Esophagus (tissue), 2 donors: Measurements from ENCODE around the gene SYT5. TPM values are rescaled to one million over a fixed set of nuclear protein-coding genes. Genes with fewer than 3 reads are reported as not detected.
"Not testable (repeated sequence)": the region's sequence is repeated elsewhere in the genome, so short reads cannot be mapped to it uniquely, and the experiment has no call there.

ENCODE experiments used
- H3K27ac ChIP-seq, 2 donors: one replicate each; pipeline ENCODE4 v1.5.1; 2013; ENCODE audit warnings: low read depth in 2 of 2, mild to moderate bottlenecking in 2 of 2, inconsistent platforms in 1 of 2, low read length in 1 of 2, moderate library complexity in 1 of 2
- H3K27me3 ChIP-seq, 2 donors: one replicate each; pipeline ENCODE4 v1.6.1; 2013; ENCODE audit warnings: low read length in 2 of 2, control low read depth in 1 of 2, mild to moderate bottlenecking in 1 of 2; ENCODE audit not compliant: insufficient read depth in 2 of 2, control insufficient read depth in 1 of 2
- H3K36me3 ChIP-seq, 2 donors: one replicate each; pipeline ENCODE4 v1.6.1; 2013; ENCODE audit warnings: low read length in 1 of 2; ENCODE audit not compliant: control insufficient read depth in 2 of 2, insufficient read depth in 2 of 2
- H3K4me1 ChIP-seq, 2 donors: one replicate each; pipeline ENCODE4 v1.6.1; 2013; ENCODE audit warnings: low read length in 1 of 2; ENCODE audit not compliant: control insufficient read depth in 2 of 2, insufficient read depth in 2 of 2
- H3K4me3 ChIP-seq, 2 donors: one replicate each; pipeline ENCODE4 v1.5.1; 2013; ENCODE audit warnings: low read length in 2 of 2, mild to moderate bottlenecking in 2 of 2, low read depth in 1 of 2, moderate library complexity in 1 of 2
- H3K9me3 ChIP-seq, 2 donors: one replicate each; pipeline ENCODE4 v1.6.1; 2013; ENCODE audit warnings: mild to moderate bottlenecking in 2 of 2, low read depth in 1 of 2, low read length in 1 of 2, moderate library complexity in 1 of 2; ENCODE audit not compliant: control insufficient read depth in 2 of 2, insufficient read depth in 1 of 2
- WGBS, 2 donors: extraction: QIAGEN DNeasy Blood & Tissue Kit; methylation state at CpG; one replicate each; pipeline ENCODE4 v1.1.7; 2013; 5-methylcytosine and 5-hydroxymethylcytosine counted together
- polyA plus RNA-seq, 2 donors: library from polyadenylated mRNA; stranded (reverse); fragments of 200-250 nt; gene quantifications; one replicate each; pipeline ENCODE4 v1.2.3, GENCODE V29; 2013
- donor health status: healthy with polysubstance abuse.
- donor health status: Bipolar disorder and iron deficiency.

SYT5 gene
- polyA plus RNA-seq, 2 donors: 0.05 TPM; not detected in 1

DNA sequence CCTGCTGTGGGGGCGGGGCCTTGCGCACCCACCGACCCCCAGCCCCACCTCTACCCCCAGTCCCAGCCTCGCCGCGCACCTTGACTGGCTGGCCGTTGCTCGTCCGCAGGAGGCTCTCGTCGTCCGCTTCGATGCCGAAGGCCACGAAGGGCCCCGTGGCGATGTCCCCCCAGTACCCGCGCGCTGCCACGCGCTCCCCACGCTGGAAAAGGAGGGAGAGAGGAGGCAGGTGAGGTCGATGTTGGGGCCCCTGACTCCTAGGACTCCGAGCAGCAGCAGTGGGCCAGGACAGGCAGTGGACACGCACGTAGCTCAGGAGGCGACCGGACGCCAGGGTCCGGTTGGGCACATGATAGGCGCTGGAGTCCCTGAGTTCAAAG lies 19.1 kb downstream of the SYT5 start:
- no peaks in the 10 kb centered on the region for H3K9me3 ChIP-seq

GRCh38 chr19:55160128-55160985 lies 19.7 kb downstream of the SYT5 start:
- Histone ChIP-seq H3K27me3 (peaks cover 0 to 14% of the 10 kb centered on the region in 2 donors), H3K9me3 (no peaks in the 10 kb centered on the region), H3K27ac (no peak overlapping the region), H3K36me3 (no peaks in the 10 kb centered on the region), H3K4me1 (peaks cover 4 to 10% of the 10 kb centered on the region in 2 donors), H3K4me3 (no peak overlapping the region)
- WGBS, 2 donors: 2 to 4% methylated on average over 26 to 33 of the region's 33 CpGs

More for the DNA sequence above, 19.1 kb downstream of the SYT5 start:
- WGBS, 2 donors: 10 to 29% methylated on average over 26 to 32 of the region's 32 CpGs
- Histone ChIP-seq H3K4me3 (no peak overlapping the region), H3K27me3 (peaks cover 0 to 14% of the 10 kb centered on the region in 2 donors), H3K36me3 (no peaks in the 10 kb centered on the region), H3K4me1 (peaks cover 7 to 10% of the 10 kb centered on the region in 2 donors), H3K27ac (no peak overlapping the region)

DNA sequence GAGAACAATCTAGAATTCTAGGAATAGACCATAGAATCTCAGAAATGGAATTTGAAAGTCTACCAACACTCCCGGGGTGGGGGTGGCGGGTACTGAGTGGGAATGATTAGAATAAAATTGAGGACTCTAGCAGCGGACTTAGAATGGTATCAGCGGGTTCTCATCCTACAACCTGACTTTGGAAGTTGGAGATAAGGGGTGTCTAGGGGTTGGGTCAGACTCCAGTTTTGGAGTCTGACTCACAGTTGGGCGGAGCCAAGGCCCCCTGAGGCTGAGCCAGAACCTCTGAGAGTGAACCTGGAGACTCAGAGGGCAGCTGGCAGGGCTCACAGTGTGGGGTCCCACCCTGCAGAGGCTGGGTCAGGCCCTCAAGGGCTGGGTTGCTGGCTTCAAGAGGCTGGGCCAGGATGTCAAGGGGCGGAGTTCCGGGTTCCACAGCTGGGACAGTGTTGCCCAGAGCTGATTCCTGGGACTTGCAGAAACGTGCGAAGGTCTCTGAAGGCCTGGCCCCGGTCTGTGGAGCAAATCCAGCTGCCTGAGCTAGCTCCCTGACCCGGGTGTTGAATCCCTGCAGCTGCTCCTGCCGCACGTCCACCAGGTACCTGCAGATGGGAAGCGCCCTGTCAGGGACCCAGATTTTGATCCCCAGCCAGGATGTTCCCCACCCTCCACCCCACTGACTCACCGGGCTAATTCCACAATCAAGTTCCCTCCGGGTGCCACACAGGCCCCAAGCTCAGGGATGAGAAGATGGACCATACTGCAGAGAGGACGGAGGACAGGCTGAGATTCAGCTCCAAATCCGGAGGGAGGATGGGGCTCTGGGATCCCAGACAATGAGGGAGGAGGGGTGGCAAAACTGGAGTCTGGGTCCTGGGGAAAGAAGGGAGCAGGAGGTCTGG lies 21.0 kb downstream of the SYT5 start:
- peaks cover 0 to 14% of the 10 kb centered on the region in 2 donors for H3K27me3 ChIP-seq
- 31 to 42% methylated on average over 18 of the region's 18 CpGs for WGBS, 2 donors
- H3K36me3 ChIP-seq: no peaks in the 10 kb centered on the region
- no peak overlapping the region for H3K4me3 ChIP-seq
- H3K27ac ChIP-seq: peak overlapping the region in 1 of 2 donors; percentile 28
- H3K9me3 ChIP-seq: no peaks in the 10 kb centered on the region
- H3K4me1 ChIP-seq: peaks cover 4 to 10% of the 10 kb centered on the region in 2 donors

DNA sequence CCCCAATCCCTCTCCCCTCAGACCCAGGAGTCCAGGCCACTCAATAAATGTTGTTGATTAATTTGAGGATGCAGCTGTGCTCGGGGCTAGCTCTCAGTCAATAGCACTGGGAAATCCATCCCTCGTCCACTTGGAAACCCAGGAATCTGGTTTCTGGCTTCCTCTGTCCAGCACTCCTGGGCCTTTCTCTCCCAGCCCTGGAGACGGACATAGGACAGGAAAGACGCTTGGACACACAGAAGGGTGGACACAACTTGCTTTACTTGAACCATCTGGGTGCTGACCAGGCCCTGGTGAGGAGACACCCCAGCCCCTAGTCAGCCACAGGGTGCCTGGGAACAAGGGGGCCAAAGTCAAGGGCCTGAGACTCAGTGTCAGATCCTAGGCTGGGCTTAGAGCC lies 21.7 kb downstream of the SYT5 start:
- Histone ChIP-seq H3K27ac (no peak overlapping the region), H3K27me3 (peaks cover 0 to 14% of the 10 kb centered on the region in 2 donors)
- WGBS, 2 donors: 62 to 65% methylated on average over 4 of the region's 4 CpGs

GRCh38 chr19:55157064-55157908 lies 22.8 kb downstream of the SYT5 start, which contains the start of gene TNNI3:
Gene TNNI3, minus strand, starts transcription at chr19:55157732. Its CDS starts 143 bp downstream, at chr19:55157589.
- no peak within 1 kb of the TSS for H3K27ac ChIP-seq
- H3K27me3 ChIP-seq: peaks cover 0 to 14% of the 10 kb centered on the region in 2 donors
- WGBS, 2 donors: 35 to 42% methylated on average over 39 of the region's 39 CpGs
- no peaks in the 10 kb centered on the region for H3K36me3 ChIP-seq
- no peaks in the 10 kb centered on the region for H3K9me3 ChIP-seq
- no peak within 1 kb of the TSS for H3K4me3 ChIP-seq
- H3K4me1 ChIP-seq: peaks cover 4 to 10% of the 10 kb centered on the region in 2 donors

More for the DNA sequence above, 21.7 kb downstream of the SYT5 start:
- H3K36me3 ChIP-seq: no peaks in the 10 kb centered on the region
- H3K4me1 ChIP-seq: peaks cover 4 to 10% of the 10 kb centered on the region in 2 donors
- H3K4me3 ChIP-seq: no peak overlapping the region
- H3K9me3 ChIP-seq: no peaks in the 10 kb centered on the region

GRCh38 chr19:55156202-55157063 lies 23.7 kb downstream of the SYT5 start:
- Histone ChIP-seq H3K27ac (no peak overlapping the region), H3K36me3 (no peaks in the 10 kb centered on the region), H3K4me3 (peak overlapping the region in 1 of 2 donors; percentile 8), H3K4me1 (peaks cover 4 to 10% of the 10 kb centered on the region in 2 donors), H3K9me3 (peaks cover 0 to 4% of the 10 kb centered on the region in 2 donors), H3K27me3 (peaks cover 0 to 8% of the 10 kb centered on the region in 2 donors)
- 4 to 8% methylated on average over 52 of the region's 52 CpGs for WGBS, 2 donors

- not testable (repeated sequence) for H3K27ac ChIP-seq, H3K4me3 ChIP-seq, H3K4me1 ChIP-seq, H3K27me3 ChIP-seq, H3K9me3 ChIP-seq, H3K36me3 ChIP-seq
- WGBS, 2 donors: 2 to 9% methylated on average over 5 of the region's 5 CpGs
Measured at GRCh38 chr19:55155784-55156183, 24.3 kb downstream of the SYT5 start.

- Histone ChIP-seq H3K9me3 (peaks cover 0 to 4% of the 10 kb centered on the region in 2 donors), H3K4me3 (no peak overlapping the region), H3K27ac (no peak overlapping the region), H3K27me3 (peaks cover 0 to 7% of the 10 kb centered on the region in 2 donors), H3K36me3 (no peaks in the 10 kb centered on the region), H3K4me1 (peaks cover 2 to 4% of the 10 kb centered on the region in 2 donors)
- 88 to 92% methylated on average over 12 of the region's 12 CpGs for WGBS, 2 donors
Measured at GRCh38 chr19:55153652-55154264, 26.3 kb downstream of the SYT5 start.
